Common myeloid progenitor, CD34-positive (primary cell): ENCODE measurements around the gene RXRG.

Source experiments
- CTCF ChIA-PET: fragments of 350-600 bp; sonication (Branson Sonifier 250); formaldehyde crosslinking; loops from one replicate; lab custom pipeline; 2021; ENCODE audit warnings: antibody characterized with exemption; lab: Charles Lee
- POLR2A ChIA-PET: fragments of 350-600 bp; sonication (Branson Sonifier 250); formaldehyde crosslinking; loops from one replicate; lab custom pipeline; 2021; ENCODE audit warnings: antibody characterized with exemption; lab: Charles Lee
- DNase-seq, 3 donors: peaks; one replicate each; pipeline versions ENCODE4 v3.0.0 to v3.0.0-alpha.2; 2013
- H3K27ac ChIP-seq, 2 experiments: 1 replicate in 1 of 2; 2 replicates in 1 of 2; pipeline ENCODE4 v1.7.0; 2013; ENCODE audit warnings: inconsistent platforms in 2 of 2, low read length in 2 of 2, mild to moderate bottlenecking in 2 of 2, low read depth in 1 of 2, moderate library complexity in 1 of 2; ENCODE audit not compliant: severe bottlenecking in 2 of 2, insufficient read depth in 1 of 2, poor library complexity in 1 of 2
- H3K27me3 ChIP-seq, 5 experiments: replicated peaks in 2 of 5; 1 replicate in 3 of 5; 2 replicates in 2 of 5; pipeline versions ENCODE4 v1.6.1 to v1.7.0; 2013; ENCODE audit warnings: low read length in 4 of 5, mild to moderate bottlenecking in 2 of 5, moderate library complexity in 2 of 5, inconsistent platforms in 1 of 5; ENCODE audit not compliant: insufficient read depth in 5 of 5, control insufficient read depth in 4 of 5
- H3K36me3 ChIP-seq, 4 experiments: 1 replicate in 2 of 4; 2 replicates in 2 of 4; pipeline versions ENCODE4 v1.6.1 to v1.7.0; 2013; ENCODE audit warnings: low read length in 3 of 4, control low read depth in 1 of 4, mild to moderate bottlenecking in 1 of 4; ENCODE audit not compliant: control insufficient read depth in 4 of 4, insufficient read depth in 4 of 4
- H3K4me1 ChIP-seq, 4 experiments: 1 replicate in 3 of 4; 2 replicates in 1 of 4; pipeline versions ENCODE4 v1.6.1 to v1.7.1; 2013; ENCODE audit warnings: low read length in 3 of 4, mild to moderate bottlenecking in 3 of 4, control low read depth in 1 of 4, inconsistent platforms in 1 of 4, moderate library complexity in 1 of 4; ENCODE audit not compliant: control insufficient read depth in 4 of 4, insufficient read depth in 4 of 4; ENCODE audit errors: control extremely low read depth in 1 of 4
- H3K4me3 ChIP-seq, 7 experiments: 1 replicate in 4 of 7; 2 replicates in 3 of 7; pipeline versions ENCODE4 v1.5.1 to v1.7.0; 2013; ENCODE audit warnings: mild to moderate bottlenecking in 7 of 7, low read length in 6 of 7, moderate library complexity in 6 of 7, inconsistent platforms in 2 of 7, low read depth in 2 of 7, control low read depth in 1 of 7; ENCODE audit not compliant: insufficient read depth in 4 of 7, control insufficient read depth in 1 of 7; ENCODE audit errors: extremely low read depth in 1 of 7
- H3K9me3 ChIP-seq, 5 experiments: 1 replicate in 4 of 5; 2 replicates in 1 of 5; pipeline versions ENCODE4 v1.6.1 to v1.7.1; 2013; ENCODE audit warnings: low read length in 4 of 5, mild to moderate bottlenecking in 2 of 5, inconsistent platforms in 1 of 5, low read depth in 1 of 5, moderate library complexity in 1 of 5; ENCODE audit not compliant: control insufficient read depth in 4 of 5, insufficient read depth in 2 of 5; ENCODE audit errors: control extremely low read depth in 1 of 5
- WGBS: methylation state at CpG from one replicate; pipeline ENCODE4 v1.1.5; 2013; ENCODE audit not compliant: insufficient coverage; 5-methylcytosine and 5-hydroxymethylcytosine counted together

The RXRG gene

DNA sequence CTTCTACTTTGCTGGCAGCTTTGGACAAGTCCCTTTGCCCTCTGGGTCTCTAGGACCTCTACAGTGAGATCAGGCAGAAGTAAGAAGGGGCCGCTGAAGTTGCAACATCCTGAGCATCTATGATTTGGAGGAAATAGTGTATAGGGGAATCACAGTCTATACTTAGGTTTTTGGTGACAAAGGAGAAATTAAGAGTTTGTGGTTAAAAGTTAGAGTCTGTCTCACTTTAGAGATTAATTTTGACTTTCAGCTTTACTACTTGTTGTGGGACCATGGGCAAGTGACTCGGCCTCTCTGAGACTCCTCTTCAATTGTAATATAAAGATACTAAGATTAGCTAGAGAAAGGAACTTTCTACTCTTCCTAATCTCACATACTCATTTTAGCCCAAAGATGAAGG, 55.3 kb downstream of the RXRG start:
- DNase-seq: no peak
- ChIA-PET CTCF (interaction anchor here (1.2 to 2.5 kb wide), 5 partner anchors 16 to 207 kb away, joined by 3 to 11 read pairs (median 7); no protein-coding TSS in a partner anchor), POLR2A (interaction anchor here (1.4 kb wide), 1 partner anchor 14 kb away, joined by 3 read pairs; no protein-coding TSS in a partner anchor)
- peaks cover 0 to 12% (median 7%) of the 10 kb centered on the region in 4 experiments for H3K4me1 ChIP-seq
- no peaks in the 10 kb centered on the region for H3K36me3 ChIP-seq
- 43% methylated on average over 1 of the region's 2 CpGs for WGBS
- H3K9me3 ChIP-seq: peaks cover 0 to 2% (median 0%) of the 10 kb centered on the region in 5 experiments
- peaks cover 13 to 87% (median 52%) of the 10 kb centered on the region in 5 experiments for H3K27me3 ChIP-seq
- no peak overlapping the region for H3K4me3 ChIP-seq
- no peak overlapping the region for H3K27ac ChIP-seq

DNA sequence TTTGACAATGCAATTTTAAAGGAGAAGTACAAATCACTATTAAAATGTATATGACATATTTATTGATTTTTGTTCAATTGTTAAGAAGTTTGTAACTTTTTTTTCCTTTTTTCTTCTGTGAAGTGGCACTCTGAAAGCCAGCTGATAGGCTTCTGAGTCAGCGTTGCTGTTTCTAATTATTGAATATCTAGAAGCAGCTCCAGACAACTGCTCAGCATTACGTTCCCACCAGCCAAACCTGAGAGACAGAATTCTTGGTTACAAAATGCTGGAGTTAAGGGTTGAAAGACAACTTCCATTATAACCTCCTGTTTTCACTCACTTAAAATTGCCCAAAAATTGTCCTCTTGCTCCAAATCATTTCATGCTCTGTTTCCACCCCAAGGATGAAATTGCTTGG, 57.0 kb downstream of the RXRG start:
- Histone ChIP-seq H3K4me1 (peaks cover 0 to 4% (median 0%) of the 10 kb centered on the region in 4 experiments), H3K4me3 (no peak overlapping the region), H3K27ac (no peak overlapping the region), H3K9me3 (peaks cover 0 to 2% (median 0%) of the 10 kb centered on the region in 5 experiments), H3K36me3 (no peaks in the 10 kb centered on the region), H3K27me3 (peaks cover 13 to 95% (median 57%) of the 10 kb centered on the region in 5 experiments)
- POLR2A ChIA-PET: interaction anchor here (1.4 kb wide), 1 partner anchor 12 kb away, joined by 3 read pairs; no protein-coding TSS in a partner anchor
- 100% methylated on average over 1 of the region's 2 CpGs for WGBS
- CTCF ChIA-PET: interaction anchor here (1.1 to 2.5 kb wide), 4 partner anchors 15 to 206 kb away, joined by 3 to 10 read pairs (median 6); no protein-coding TSS in a partner anchor
- DNase-seq: no peak

DNA sequence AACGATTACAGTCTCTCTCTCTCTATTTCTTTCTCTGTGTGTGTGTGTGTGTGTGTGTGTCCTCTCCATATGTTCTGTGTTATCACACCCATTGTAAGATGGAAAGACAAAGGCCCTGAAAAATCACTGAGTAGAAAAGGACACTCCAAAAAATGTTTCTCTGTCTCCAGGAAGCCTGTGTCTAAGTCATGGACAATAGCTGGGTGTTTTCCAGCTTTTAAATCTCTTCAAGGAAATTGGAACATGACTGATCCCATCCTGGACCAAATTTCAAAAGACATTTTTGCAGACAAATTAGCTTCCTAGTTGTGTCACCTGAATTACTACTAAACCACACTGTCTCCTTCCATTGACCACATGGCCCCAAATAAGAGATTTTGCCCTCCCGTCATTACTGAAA, 57.4 kb downstream of the RXRG start:
- Histone ChIP-seq H3K4me3 (no peak overlapping the region), H3K27ac (no peak overlapping the region), H3K9me3 (peaks cover 0 to 2% (median 0%) of the 10 kb centered on the region in 5 experiments), H3K36me3 (no peaks in the 10 kb centered on the region), H3K4me1 (peaks cover 0 to under 1% (median 0%) of the 10 kb centered on the region in 4 experiments), H3K27me3 (peaks cover 11 to 96% (median 56%) of the 10 kb centered on the region in 5 experiments)
- no peak for DNase-seq
- ChIA-PET POLR2A (no interaction called here), CTCF (interaction anchor here (1.1 to 1.4 kb wide), 2 partner anchors 16 to 206 kb away, joined by 3 to 6 read pairs; no protein-coding TSS in a partner anchor)
- no CpG with 5 or more reads among the region's 2 CpGs for WGBS

DNA sequence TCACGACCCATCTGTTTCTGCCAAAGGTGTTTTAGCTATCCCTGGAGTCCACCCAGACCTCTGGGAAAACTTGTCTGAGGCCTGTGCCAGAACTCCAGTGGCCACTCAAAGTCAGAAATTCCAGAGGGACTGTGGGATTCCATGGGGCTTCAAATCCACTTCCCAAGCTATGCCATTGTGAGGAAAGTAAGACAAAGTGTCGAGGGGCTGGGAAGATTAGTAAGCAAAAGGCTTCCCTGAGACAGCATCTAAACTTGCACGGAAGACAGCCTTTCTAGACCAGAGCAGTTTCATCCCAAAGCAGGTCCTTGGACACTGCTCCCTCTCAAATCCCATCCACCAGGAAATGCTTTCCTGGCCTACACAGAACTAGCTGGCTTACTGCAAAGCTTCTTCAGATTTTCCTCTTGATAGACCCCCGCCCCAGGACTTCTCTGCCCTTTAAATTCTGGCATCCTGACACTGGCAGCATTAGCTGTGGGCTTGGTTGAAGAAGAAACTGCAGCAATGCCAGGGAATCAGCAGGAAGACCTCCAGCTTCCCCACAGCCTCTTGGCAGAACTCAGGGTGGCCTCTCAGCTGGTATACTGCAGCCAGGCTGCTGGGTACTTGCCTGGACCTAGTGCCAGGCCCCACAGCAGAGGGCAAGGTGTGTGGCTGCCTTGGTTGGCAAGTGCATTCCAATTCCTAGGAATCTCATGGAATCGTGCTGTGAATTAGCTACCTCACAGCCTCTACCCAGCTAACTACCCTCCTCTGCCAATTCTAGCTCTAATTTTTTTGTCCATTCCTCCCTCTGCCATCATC, 61.1 kb downstream of the RXRG start:
- Histone ChIP-seq H3K4me3 (no peak overlapping the region), H3K36me3 (no peaks in the 10 kb centered on the region), H3K4me1 (no peaks in the 10 kb centered on the region), H3K9me3 (no peaks in the 10 kb centered on the region), H3K27me3 (peaks cover 12 to 94% (median 52%) of the 10 kb centered on the region in 5 experiments), H3K27ac (no peak overlapping the region)
- ChIA-PET CTCF (interaction anchor here (0.9 to 6.8 kb wide), 9 partner anchors 8 to 212 kb away, joined by 3 to 53 read pairs (median 3); no protein-coding TSS in a partner anchor), POLR2A (no interaction called here)
- no peak for DNase-seq
- 87% methylated on average over 5 of the region's 5 CpGs for WGBS

DNA sequence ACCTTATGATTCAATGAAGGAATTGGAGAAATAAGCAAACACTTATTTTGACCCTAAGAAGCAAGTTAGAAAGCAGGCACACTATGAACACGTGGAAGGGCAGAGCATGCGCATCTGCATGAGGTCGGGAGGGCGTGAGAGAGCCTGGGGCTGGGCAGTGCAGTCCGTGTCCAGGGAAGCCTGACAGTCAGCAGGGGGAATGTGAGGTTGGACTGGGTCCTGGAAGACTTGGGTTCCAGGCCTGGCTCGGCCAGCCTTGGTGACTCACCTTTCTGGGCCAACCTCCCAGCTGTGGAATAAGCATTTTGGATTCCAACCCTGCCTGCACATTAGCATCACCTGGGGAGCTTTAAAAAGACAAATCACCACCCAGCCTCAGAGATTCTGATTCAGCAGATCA, 61.9 kb downstream of the RXRG start:
- no peak overlapping the region for H3K27ac ChIP-seq
- H3K36me3 ChIP-seq: no peaks in the 10 kb centered on the region
- no peak for DNase-seq
- H3K9me3 ChIP-seq: peaks cover 0 to 4% (median 0%) of the 10 kb centered on the region in 5 experiments
- peaks cover 9 to 90% (median 47%) of the 10 kb centered on the region in 5 experiments for H3K27me3 ChIP-seq
- WGBS: 88% methylated on average over 6 of the region's 6 CpGs
- ChIA-PET POLR2A (no interaction called here), CTCF (interaction anchor here (1.4 to 6.8 kb wide), 4 partner anchors 10 to 25 kb away, joined by 4 to 53 read pairs (median 14); no protein-coding TSS in a partner anchor)
- no peak overlapping the region for H3K4me3 ChIP-seq
- H3K4me1 ChIP-seq: no peaks in the 10 kb centered on the region

DNA sequence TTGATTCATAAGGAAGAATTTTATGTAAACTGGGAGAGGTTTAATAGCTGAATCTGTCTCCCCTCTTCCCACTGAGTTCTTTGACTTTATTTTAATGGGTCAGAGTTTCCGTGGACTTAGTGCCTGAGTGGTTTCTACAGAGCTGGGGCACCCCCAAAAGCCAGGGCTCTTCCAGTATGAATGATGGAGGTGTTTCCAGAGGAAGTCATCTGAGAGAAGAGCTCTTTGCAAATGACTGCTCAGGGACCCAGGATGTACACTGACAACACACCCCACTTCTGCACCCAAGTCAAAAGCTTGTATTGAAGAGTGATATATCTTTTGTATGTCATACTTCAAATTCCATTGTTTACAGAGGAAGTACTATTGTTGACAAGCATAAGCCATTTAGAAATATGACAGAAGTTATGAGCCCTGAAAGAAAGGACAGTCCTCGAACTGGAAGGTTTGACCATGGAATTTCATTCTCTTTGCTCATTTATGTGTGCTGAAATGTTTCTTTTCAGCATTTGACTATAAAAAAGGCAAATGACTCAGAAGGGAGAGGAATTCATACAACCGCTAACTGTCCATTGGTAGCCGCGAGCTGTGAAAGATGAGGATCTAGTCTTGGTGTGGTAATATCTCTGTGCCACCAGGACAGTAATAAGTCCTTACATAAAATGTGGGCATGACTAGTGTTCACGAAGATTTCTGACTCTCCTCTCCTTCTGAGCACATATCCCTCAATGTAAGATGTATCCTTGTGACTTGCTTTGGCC, 63.0 kb downstream of the RXRG start:
- H3K36me3 ChIP-seq: no peaks in the 10 kb centered on the region
- H3K4me3 ChIP-seq: no peak overlapping the region
- no peak overlapping the region for H3K27ac ChIP-seq
- H3K27me3 ChIP-seq: peaks cover 9 to 83% (median 40%) of the 10 kb centered on the region in 5 experiments
- no peak for DNase-seq
- POLR2A ChIA-PET: no interaction called here
- peaks cover 0 to 4% (median 0%) of the 10 kb centered on the region in 5 experiments for H3K9me3 ChIP-seq
- peaks cover 0 to 4% (median 3%) of the 10 kb centered on the region in 4 experiments for H3K4me1 ChIP-seq
- CTCF ChIA-PET: interaction anchor here (1.7 to 6.8 kb wide), 3 partner anchors 11 to 13 kb away, joined by 4 to 53 read pairs (median 24); no protein-coding TSS in a partner anchor
- 97% methylated on average over 4 of the region's 6 CpGs for WGBS
